Measurements from ENCODE around the gene MAP2. TPM values are rescaled to one million over a fixed set of nuclear protein-coding genes. Genes with fewer than 3 reads are reported as not detected.
"Not testable (repeated sequence)": the region's sequence is repeated elsewhere in the genome, so short reads cannot be mapped to it uniquely, and the experiment has no call there.

MAP2 gene
- total and polyA plus RNA-seq, 4 donors, result 215 to 669 (median 469) TPM

DNA sequence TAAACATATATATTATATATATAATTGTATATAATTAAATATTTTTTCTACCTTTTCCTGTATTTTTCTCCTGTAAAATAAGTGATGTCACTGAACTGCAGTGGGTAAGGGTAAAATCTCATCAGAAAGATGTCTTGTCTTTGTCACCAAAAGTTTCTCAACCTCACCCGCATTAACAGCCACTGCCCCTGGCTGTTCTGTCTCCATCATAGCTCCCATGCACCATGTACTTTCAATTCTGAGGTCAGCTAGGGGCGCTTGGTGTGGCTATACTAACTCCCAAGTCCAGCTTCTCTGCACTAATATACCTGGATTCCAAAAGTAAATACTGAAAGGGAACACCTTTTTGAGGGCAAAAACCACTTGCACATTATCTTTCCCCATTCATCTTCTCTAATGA is 46.6 kb downstream of the MAP2 start:
- no peaks in the 10 kb centered on the region for H3K36me3 ChIP-seq (ENCODE audit: control insufficient read depth, insufficient read depth, low read length)
- H3K27ac ChIP-seq (ENCODE audit: low read depth, low read length), result no peak overlapping the region
- no peak for DNase-seq (ENCODE audit: low read depth in 4 of 6, low spot score in 6 of 6)
- no peaks in the 10 kb centered on the region for H3K27me3 ChIP-seq (ENCODE audit: control insufficient read depth, insufficient read depth, low read length)
- H3K4me1 ChIP-seq (ENCODE audit: control insufficient read depth, insufficient read depth, low read length), result no peaks in the 10 kb centered on the region
- WGBS (ENCODE audit: insufficient coverage), result 100% methylated on average over 2 of the region's 2 CpGs
- no peak overlapping the region for H3K4me3 ChIP-seq (ENCODE audit: low read depth, low read length)
- peaks cover 2% of the 10 kb centered on the region for H3K9me3 ChIP-seq (ENCODE audit: control insufficient read depth, insufficient read depth, low read length)

DNA sequence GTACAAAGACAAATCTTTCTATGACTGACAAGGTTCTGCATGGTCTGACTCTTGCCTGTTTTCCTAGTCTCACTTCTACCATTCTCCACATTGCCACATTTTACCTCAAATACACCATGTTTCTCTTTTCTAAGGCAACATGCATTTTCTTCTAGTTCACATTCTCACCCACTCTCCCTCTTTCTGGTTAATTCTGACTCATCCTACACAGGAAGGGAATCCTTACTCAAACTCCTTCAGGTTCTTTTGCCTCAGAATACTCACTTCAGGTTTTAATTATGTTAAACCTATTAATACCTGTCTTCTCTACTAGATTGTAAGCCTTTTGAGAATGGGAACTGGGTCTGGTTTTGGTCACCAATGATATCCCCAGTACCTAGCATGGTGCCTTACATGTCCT is 47.2 kb downstream of the MAP2 start:
- Histone ChIP-seq H3K4me1 (ENCODE audit: control insufficient read depth, insufficient read depth, low read length) (no peaks in the 10 kb centered on the region), H3K9me3 (ENCODE audit: control insufficient read depth, insufficient read depth, low read length) (no peaks in the 10 kb centered on the region)

DNA sequence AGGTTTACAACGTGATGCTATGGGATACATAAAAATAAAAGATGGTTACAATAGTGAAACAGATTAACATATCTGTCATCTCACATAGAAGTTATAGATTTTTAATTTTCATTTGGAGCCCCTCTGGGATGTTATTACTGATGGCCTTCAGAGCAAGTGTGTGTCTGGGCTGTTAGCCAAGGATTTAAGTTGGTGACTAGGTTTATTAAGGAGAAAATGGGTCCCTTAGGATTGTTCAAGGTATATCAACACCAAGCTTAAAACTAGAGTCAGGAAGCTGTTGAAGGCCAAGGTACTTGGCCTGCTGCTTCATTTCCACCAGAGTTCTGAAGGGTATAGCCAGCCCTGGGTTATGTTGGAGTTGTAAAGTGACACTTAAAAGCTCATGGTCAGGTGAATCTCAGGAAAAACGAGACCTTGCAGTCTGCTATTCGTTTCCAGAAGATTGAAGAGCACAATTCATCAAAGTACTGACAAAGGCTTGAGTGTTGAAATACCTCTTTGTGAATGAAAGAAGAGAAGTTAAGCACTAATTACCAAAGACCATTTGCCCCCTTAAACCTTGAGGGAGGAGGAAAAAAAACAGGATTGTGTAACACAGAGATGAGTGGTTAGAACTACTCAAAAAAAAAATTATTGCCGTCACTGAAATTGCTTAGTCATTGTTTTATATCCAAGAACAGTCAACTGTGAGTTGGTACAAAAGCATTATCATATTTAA is 48.4 kb downstream of the MAP2 start:
- DNase-seq (ENCODE audit: low read depth in 4 of 6, low spot score in 6 of 6), result peak in 1 of 6 donors; percentile 55
- 0% methylated on average over 1 of the region's 4 CpGs for WGBS (ENCODE audit: insufficient coverage)

More for the DNA sequence above, 47.2 kb downstream of the MAP2 start:
- Histone ChIP-seq H3K27me3 (ENCODE audit: control insufficient read depth, insufficient read depth, low read length) (no peaks in the 10 kb centered on the region), H3K27ac (ENCODE audit: low read depth, low read length) (no peak overlapping the region), H3K36me3 (ENCODE audit: control insufficient read depth, insufficient read depth, low read length) (no peaks in the 10 kb centered on the region), H3K4me3 (ENCODE audit: low read depth, low read length) (no peak overlapping the region)
- no peak for DNase-seq (ENCODE audit: low read depth in 4 of 6, low spot score in 6 of 6)

DNA sequence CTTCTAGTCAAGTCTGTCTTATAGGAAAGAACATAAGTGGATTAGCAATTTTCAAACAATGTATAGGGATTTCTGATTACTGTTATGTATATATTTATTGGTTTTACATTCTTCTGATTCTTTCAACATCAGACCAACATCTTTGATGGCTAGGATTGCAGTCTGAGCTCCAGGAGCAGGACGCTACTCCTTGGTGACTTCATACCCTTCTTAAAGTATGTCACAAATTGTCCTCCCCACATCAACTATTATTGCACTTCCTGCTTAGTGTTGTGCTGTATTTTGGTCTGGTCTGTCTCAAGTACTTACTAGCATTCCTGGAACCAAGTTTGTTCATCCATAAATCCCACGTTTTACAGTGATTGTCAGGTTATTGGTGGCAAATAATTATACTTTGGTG is 49.0 kb downstream of the MAP2 start:
- no peak overlapping the region for H3K27ac ChIP-seq (ENCODE audit: low read depth, low read length)
- H3K9me3 ChIP-seq (ENCODE audit: control insufficient read depth, insufficient read depth, low read length), result no peaks in the 10 kb centered on the region
- WGBS (ENCODE audit: insufficient coverage), result no CpG with 5 or more reads among the region's 2 CpGs
- no peaks in the 10 kb centered on the region for H3K27me3 ChIP-seq (ENCODE audit: control insufficient read depth, insufficient read depth, low read length)
- no peak for DNase-seq (ENCODE audit: low read depth in 4 of 6, low spot score in 6 of 6)
- no peaks in the 10 kb centered on the region for H3K36me3 ChIP-seq (ENCODE audit: control insufficient read depth, insufficient read depth, low read length)
- H3K4me3 ChIP-seq (ENCODE audit: low read depth, low read length), result no peak overlapping the region
- no peaks in the 10 kb centered on the region for H3K4me1 ChIP-seq (ENCODE audit: control insufficient read depth, insufficient read depth, low read length)

More for the DNA sequence above, 48.4 kb downstream of the MAP2 start:
- H3K4me3 ChIP-seq (ENCODE audit: low read depth, low read length), result no peak overlapping the region
- no peaks in the 10 kb centered on the region for H3K9me3 ChIP-seq (ENCODE audit: control insufficient read depth, insufficient read depth, low read length)
- H3K27ac ChIP-seq (ENCODE audit: low read depth, low read length), result no peak overlapping the region
- no peaks in the 10 kb centered on the region for H3K4me1 ChIP-seq (ENCODE audit: control insufficient read depth, insufficient read depth, low read length)
- no peaks in the 10 kb centered on the region for H3K36me3 ChIP-seq (ENCODE audit: control insufficient read depth, insufficient read depth, low read length)
- H3K27me3 ChIP-seq (ENCODE audit: control insufficient read depth, insufficient read depth, low read length), result no peaks in the 10 kb centered on the region

DNA sequence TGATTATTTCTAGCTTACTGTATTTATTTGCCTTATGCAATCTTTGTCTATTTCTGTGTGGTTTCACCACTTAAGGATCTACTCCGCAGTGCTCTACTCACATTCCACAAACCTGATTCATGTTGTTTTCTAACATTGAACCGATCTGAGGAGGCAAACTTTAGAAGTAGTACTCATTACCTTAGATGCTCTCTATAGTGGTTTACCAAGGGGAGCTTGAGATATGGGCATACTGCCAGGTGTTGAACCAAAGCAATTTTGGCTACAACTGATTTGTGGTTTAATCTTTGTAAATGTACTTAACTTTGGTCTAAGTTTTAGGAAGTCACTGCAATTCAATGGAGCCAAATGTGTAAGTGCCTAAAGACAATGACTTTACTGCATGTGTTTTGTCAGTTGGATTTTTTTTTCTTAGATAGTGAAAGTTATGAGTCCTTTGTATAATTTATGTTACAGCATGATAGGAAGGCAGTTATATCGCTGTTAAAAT is 50.1 kb downstream of the MAP2 start:
- no CpG with 5 or more reads among the region's 3 CpGs for WGBS (ENCODE audit: insufficient coverage)
- H3K4me1 ChIP-seq (ENCODE audit: control insufficient read depth, insufficient read depth, low read length), result no peaks in the 10 kb centered on the region
- no peaks in the 10 kb centered on the region for H3K36me3 ChIP-seq (ENCODE audit: control insufficient read depth, insufficient read depth, low read length)
- no peak overlapping the region for H3K27ac ChIP-seq (ENCODE audit: low read depth, low read length)
- no peaks in the 10 kb centered on the region for H3K9me3 ChIP-seq (ENCODE audit: control insufficient read depth, insufficient read depth, low read length)
- no peak overlapping the region for H3K4me3 ChIP-seq (ENCODE audit: low read depth, low read length)
- no peaks in the 10 kb centered on the region for H3K27me3 ChIP-seq (ENCODE audit: control insufficient read depth, insufficient read depth, low read length)
- no peak for DNase-seq (ENCODE audit: low read depth in 4 of 6, low spot score in 6 of 6)

DNA sequence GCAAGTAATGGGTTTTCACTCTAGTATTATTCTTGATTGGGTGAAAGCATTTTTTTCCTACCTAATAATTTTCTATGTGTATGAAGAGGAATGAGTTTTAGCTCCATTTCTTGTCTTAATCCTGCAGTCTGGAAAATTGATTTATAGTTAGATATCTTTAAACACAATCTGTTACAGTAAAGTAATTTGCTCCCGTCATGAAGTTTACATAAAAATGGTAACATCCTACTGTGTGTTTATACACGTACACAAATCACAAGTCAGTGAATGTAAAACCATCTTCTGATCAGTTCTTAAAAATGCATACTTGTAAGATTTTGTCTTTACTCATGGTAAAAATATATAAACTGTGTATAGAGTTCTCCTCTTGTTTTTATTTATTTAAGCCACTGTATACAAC is 51.1 kb downstream of the MAP2 start:
- no CpG with 5 or more reads among the region's 2 CpGs for WGBS (ENCODE audit: insufficient coverage)
- Histone ChIP-seq H3K4me1 (ENCODE audit: control insufficient read depth, insufficient read depth, low read length) (no peaks in the 10 kb centered on the region), H3K27ac (ENCODE audit: low read depth, low read length) (no peak overlapping the region)

DNA sequence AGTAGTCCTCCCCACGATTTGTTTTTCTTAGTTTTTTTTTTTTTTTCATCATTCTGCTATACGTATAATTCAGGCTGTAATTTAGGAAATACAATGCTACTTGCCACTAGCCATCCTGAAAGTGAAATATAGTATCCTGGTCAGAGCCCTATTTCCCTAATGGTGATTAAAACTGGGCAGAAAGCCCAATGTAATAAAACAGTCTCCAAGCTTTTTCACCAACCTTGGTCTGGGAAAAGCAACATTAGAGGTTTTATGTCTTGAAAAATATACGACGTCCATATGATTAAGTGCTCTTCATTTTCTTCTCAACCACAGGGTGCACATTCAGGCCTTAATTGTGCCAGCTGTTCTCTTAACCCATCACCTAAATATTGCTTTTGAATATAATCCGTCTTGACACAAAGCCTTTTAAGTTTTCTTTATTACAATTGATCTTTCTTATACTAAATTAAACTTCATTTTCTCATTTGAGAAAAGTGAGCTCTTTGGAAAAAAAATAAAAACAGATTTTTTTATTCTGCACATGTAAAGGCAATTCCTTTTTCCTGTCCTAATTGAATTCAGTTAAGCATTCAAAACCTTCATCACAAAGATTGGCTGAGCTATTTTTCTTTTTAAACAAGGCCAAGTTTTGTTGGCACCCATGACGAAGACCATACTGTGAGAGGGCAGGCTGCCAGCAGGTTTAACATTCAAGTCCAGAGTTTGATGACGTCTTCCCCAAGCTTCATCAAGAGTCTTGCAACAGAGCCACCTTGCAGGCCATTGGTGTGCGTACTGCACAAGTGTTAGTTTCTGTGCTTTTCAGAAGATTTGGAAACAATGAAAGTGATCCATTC is 52.7 kb downstream of the MAP2 start:
- Histone ChIP-seq H3K4me3 (ENCODE audit: low read depth, low read length) (no peak overlapping the region), H3K36me3 (ENCODE audit: control insufficient read depth, insufficient read depth, low read length) (no peaks in the 10 kb centered on the region), H3K27ac (ENCODE audit: low read depth, low read length) (peak overlapping the region; percentile 61), H3K27me3 (ENCODE audit: control insufficient read depth, insufficient read depth, low read length) (no peaks in the 10 kb centered on the region), H3K4me1 (ENCODE audit: control insufficient read depth, insufficient read depth, low read length) (no peaks in the 10 kb centered on the region), H3K9me3 (ENCODE audit: control insufficient read depth, insufficient read depth, low read length) (no peaks in the 10 kb centered on the region)
- DNase-seq (ENCODE audit: low read depth in 4 of 6, low spot score in 6 of 6), result peak; percentile 79 to 97 (median 88)
- WGBS (ENCODE audit: insufficient coverage), result 0% methylated on average over 2 of the region's 8 CpGs

More for the DNA sequence above, 51.1 kb downstream of the MAP2 start:
- no peaks in the 10 kb centered on the region for H3K9me3 ChIP-seq (ENCODE audit: control insufficient read depth, insufficient read depth, low read length)
- H3K27me3 ChIP-seq (ENCODE audit: control insufficient read depth, insufficient read depth, low read length), result no peaks in the 10 kb centered on the region
- DNase-seq (ENCODE audit: low read depth in 4 of 6, low spot score in 6 of 6), result no peak
- H3K4me3 ChIP-seq (ENCODE audit: low read depth, low read length), result no peak overlapping the region
- H3K36me3 ChIP-seq (ENCODE audit: control insufficient read depth, insufficient read depth, low read length), result no peaks in the 10 kb centered on the region

DNA sequence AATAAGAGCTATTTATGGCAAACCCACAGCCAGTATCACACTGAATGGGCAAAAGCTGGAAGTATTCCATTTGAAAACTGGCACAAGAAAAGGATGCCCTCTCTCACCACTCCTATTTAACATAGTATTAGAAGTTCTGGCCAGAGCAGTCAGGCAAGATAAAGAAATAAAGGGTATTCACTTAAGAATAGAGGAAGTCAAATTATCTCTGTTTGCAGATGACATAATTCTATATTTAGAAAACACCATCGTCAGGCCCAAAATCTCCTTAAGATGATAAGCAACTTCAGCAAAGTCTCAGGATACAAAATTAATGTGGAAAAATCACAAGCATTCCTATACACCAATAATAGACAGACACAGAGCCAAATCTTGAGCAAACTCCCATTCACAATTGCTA is 68.4 kb downstream of the MAP2 start:
- not testable (repeated sequence) for H3K27ac ChIP-seq (ENCODE audit: low read depth, low read length); H3K27me3 ChIP-seq (ENCODE audit: control insufficient read depth, insufficient read depth, low read length); H3K4me3 ChIP-seq (ENCODE audit: low read depth, low read length); H3K9me3 ChIP-seq (ENCODE audit: control insufficient read depth, insufficient read depth, low read length); H3K4me1 ChIP-seq (ENCODE audit: control insufficient read depth, insufficient read depth, low read length); DNase-seq (ENCODE audit: low read depth in 4 of 6, low spot score in 6 of 6)
- peaks cover 11% of the 10 kb centered on the region for H3K36me3 ChIP-seq (ENCODE audit: control insufficient read depth, insufficient read depth, low read length)
- WGBS (ENCODE audit: insufficient coverage), result no CpG with 5 or more reads among the region's 1 CpG

DNA sequence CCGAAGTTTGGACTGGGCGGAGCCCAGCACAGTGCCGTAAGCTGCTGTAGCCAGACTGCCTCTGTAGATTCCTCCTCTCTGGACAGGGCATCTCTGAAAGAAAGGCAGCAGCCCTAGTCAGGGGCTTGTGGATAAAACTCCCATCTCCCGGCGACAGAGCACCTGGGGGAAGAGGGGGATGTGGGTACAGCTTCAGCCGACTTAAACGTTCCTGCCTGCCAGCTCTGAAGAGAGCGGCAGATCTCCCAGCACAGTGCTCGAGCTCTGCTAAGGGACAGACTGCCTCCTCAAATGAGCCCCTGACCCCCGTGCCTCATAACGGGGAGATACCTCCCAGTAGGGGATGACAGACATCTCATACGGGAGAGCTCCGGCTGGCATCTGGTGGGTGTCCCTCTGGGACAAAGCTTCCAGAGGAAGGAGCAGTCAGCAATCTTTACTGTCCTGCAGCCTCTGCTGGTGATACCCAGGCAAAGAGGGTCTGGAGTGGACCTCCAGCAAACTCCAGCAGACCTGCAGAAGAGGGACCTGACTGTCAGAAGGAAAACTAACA is 71.3 kb downstream of the MAP2 start:
- H3K4me3 ChIP-seq (ENCODE audit: low read depth, low read length); H3K9me3 ChIP-seq (ENCODE audit: control insufficient read depth, insufficient read depth, low read length); H3K36me3 ChIP-seq (ENCODE audit: control insufficient read depth, insufficient read depth, low read length); H3K27me3 ChIP-seq (ENCODE audit: control insufficient read depth, insufficient read depth, low read length); DNase-seq (ENCODE audit: low read depth in 4 of 6, low spot score in 6 of 6); H3K4me1 ChIP-seq (ENCODE audit: control insufficient read depth, insufficient read depth, low read length); H3K27ac ChIP-seq (ENCODE audit: low read depth, low read length): not testable (repeated sequence)
- 87% methylated on average over 13 of the region's 13 CpGs for WGBS (ENCODE audit: insufficient coverage)
